Measurements from ENCODE around the gene ANO10. TPM values are rescaled to one million over a fixed set of nuclear protein-coding genes. Genes with fewer than 3 reads are reported as not detected.
"Not testable (repeated sequence)": the region's sequence is repeated elsewhere in the genome, so short reads cannot be mapped to it uniquely, and the experiment has no call there.

The ANO10 gene
- total and polyA plus RNA-seq, 2 donors (not counting 3 experiments of a cell fraction or from before 2014, with no cell fraction given) = 28.4 to 45.8 TPM

- dilution Hi-C loops (cut with MboI; ENCODE audit: extremely low pct_ligation_motif_present, low sequenced_read_pairs) = no loop called here
- CTCF ChIA-PET = no interaction called here
- FAIRE-seq = no peak
Measured at GRCh38 chr3:43606284-43606683, 15.5 kb downstream of the ANO10 start.

GRCh38 chr3:43599959-43600358 is 21.9 kb downstream of the ANO10 start:
- H4K20me1 ChIP-seq (replicated peaks; ENCODE audit: control insufficient read depth, extremely low read depth, insufficient read depth, low read length); H3K4me1 ChIP-seq (ENCODE audit: control insufficient read depth, extremely low read depth, insufficient read depth, low read length); H3K9me1 ChIP-seq (replicated peaks; ENCODE audit: control insufficient read depth, extremely low read depth, insufficient read depth, low read length); H3K79me2 ChIP-seq (ENCODE audit: control insufficient read depth, insufficient read depth, low read length); H3K9me3 ChIP-seq (replicated peaks; ENCODE audit: control insufficient read depth, insufficient read depth, low read length); POLR2A ChIA-PET; H3K9ac ChIP-seq (replicated peaks; ENCODE audit: extremely low read depth, insufficient read depth, low read length); H3K4me2 ChIP-seq (ENCODE audit: insufficient read depth, low read length); H2AFZ ChIP-seq (ENCODE audit: low read depth, low read length); intact Hi-C loops (cut with micrococcal nuclease); H3K4me3 ChIP-seq (replicated peaks in 1 of 3; ENCODE audit: insufficient read depth in 1 of 3, low read depth in 1 of 3, low read length in 3 of 3); H3K36me3 ChIP-seq (ENCODE audit: control insufficient read depth in 2 of 2, extremely low read depth in 1 of 2, insufficient read depth in 2 of 2, low read length in 2 of 2); BruUV-seq (replicated peaks); CTCF ChIA-PET; FAIRE-seq; H3K27ac ChIP-seq (ENCODE audit: insufficient read depth, low read depth, low read length); H3K27me3 ChIP-seq (ENCODE audit: control insufficient read depth in 2 of 2, insufficient read depth in 2 of 2, low read length in 2 of 2); DNase-seq (ENCODE audit: low read depth, low spot score); dilution Hi-C loops (cut with MboI; ENCODE audit: extremely low pct_ligation_motif_present, low sequenced_read_pairs): not testable (repeated sequence)

More at GRCh38 chr3:43606284-43606683, 15.5 kb downstream of the ANO10 start:
- no peak for DNase-seq (ENCODE audit: low read depth, low spot score)
- Histone ChIP-seq H3K9me1 (replicated peaks; ENCODE audit: control insufficient read depth, extremely low read depth, insufficient read depth, low read length) (no peaks in the 10 kb centered on the region), H3K36me3 (ENCODE audit: control insufficient read depth in 2 of 2, extremely low read depth in 1 of 2, insufficient read depth in 2 of 2, low read length in 2 of 2) (no peaks in the 10 kb centered on the region), H3K4me1 (ENCODE audit: control insufficient read depth, extremely low read depth, insufficient read depth, low read length) (no peaks in the 10 kb centered on the region), H4K20me1 (replicated peaks; ENCODE audit: control insufficient read depth, extremely low read depth, insufficient read depth, low read length) (no peaks in the 10 kb centered on the region), H3K9me3 (replicated peaks; ENCODE audit: control insufficient read depth, insufficient read depth, low read length) (no peaks in the 10 kb centered on the region), H3K9ac (replicated peaks; ENCODE audit: extremely low read depth, insufficient read depth, low read length) (no peak overlapping the region), H3K79me2 (ENCODE audit: control insufficient read depth, insufficient read depth, low read length) (peaks cover 6% of the 10 kb centered on the region), H3K27ac (ENCODE audit: insufficient read depth, low read depth, low read length) (no peak overlapping the region), H3K27me3 (ENCODE audit: control insufficient read depth in 2 of 2, insufficient read depth in 2 of 2, low read length in 2 of 2) (no peaks in the 10 kb centered on the region), H3K4me3 (replicated peaks in 1 of 3; ENCODE audit: insufficient read depth in 1 of 3, low read depth in 1 of 3, low read length in 3 of 3) (no peak overlapping the region), H3K4me2 (ENCODE audit: insufficient read depth, low read length) (no peak overlapping the region), H2AFZ (ENCODE audit: low read depth, low read length) (no peak overlapping the region)
- BruUV-seq (replicated peaks) = no TSS peak
- TF ChIP-seq CTCF (IDR thresholded peaks at IDR 0.05; ENCODE audit: extremely low read depth in 1 of 2, insufficient read depth in 1 of 2, low read depth in 1 of 2, low read length in 2 of 2) (no peak), POLR2A (IDR thresholded peaks at IDR 0.05; ENCODE audit: low read depth, low read length) (no peak), FOS (IDR thresholded peaks at IDR 0.05; ENCODE audit: borderline replicate concordance, insufficient read depth, low read length) (no peak), GATA2 (IDR thresholded peaks at IDR 0.05; ENCODE audit: insufficient read depth, insufficient read length, low read depth, low read length) (no peak), JUN (IDR thresholded peaks at IDR 0.05; ENCODE audit: borderline replicate concordance, insufficient read depth, insufficient read length, low read depth) (no peak), POLR2AphosphoS5 (IDR thresholded peaks at IDR 0.05; ENCODE audit: insufficient read depth, low read depth, low read length) (no peak), EZH2 (IDR thresholded peaks at IDR 0.05; ENCODE audit: borderline replicate concordance, low read depth, low read length, severe bottlenecking) (no peak), MYC (IDR thresholded peaks at IDR 0.05; ENCODE audit: low read depth, low read length) (no peak)
- TF ChIP-seq, protein P1, sequence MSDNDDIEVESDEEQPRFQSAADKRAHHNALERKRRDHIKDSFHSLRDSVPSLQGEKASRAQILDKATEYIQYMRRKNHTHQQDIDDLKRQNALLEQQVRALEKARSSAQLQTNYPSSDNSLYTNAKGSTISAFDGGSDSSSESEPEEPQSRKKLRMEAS (IDR thresholded peaks at IDR 0.05; ENCODE audit: insufficient read depth, insufficient read length) = no peak
- intact Hi-C loops (cut with micrococcal nuclease) = no loop called here
- POLR2A ChIA-PET = no interaction called here
